HepG2 (cell line): ENCODE measurements around the gene NEIL1. TPM values are rescaled to one million over a fixed set of nuclear protein-coding genes. Genes with fewer than 3 reads are reported as not detected.

ENCODE experiments used
- ARNTL ChIP-seq: sonication (generic); formaldehyde crosslinking; IDR thresholded peaks from 2 replicates; pipeline ENCODE4 v1.4.0; 2020; ENCODE audit warnings: mild to moderate bottlenecking, missing genetic modification reagents
- NFE2 ChIP-seq: sonication (generic); formaldehyde crosslinking; IDR thresholded peaks from 2 replicates; pipeline ENCODE4 v1.4.0; 2020; ENCODE audit warnings: missing genetic modification reagents
- SAP130 ChIP-seq: IDR thresholded peaks from 2 replicates; pipeline ENCODE4 v1.6.1; 2016; ENCODE audit warnings: low read depth
- ZEB1 ChIP-seq: IDR thresholded peaks from 2 replicates; pipeline ENCODE4 v1.6.1; 2012; ENCODE audit warnings: mild to moderate bottlenecking, low read depth, inconsistent platforms; ENCODE audit not compliant: insufficient replicate concordance
- ZNF17 ChIP-seq: sonication (generic); formaldehyde crosslinking; IDR thresholded peaks from 2 replicates; pipeline ENCODE4 v1.5.0; 2020; ENCODE audit warnings: mild to moderate bottlenecking, missing genetic modification reagents
- ZNF232 ChIP-seq: sonication (generic); formaldehyde crosslinking; IDR thresholded peaks from 2 replicates; pipeline ENCODE4 v1.4.0; 2020; ENCODE audit warnings: missing genetic modification reagents, borderline replicate concordance
- ZNF292 ChIP-seq: sonication (generic); formaldehyde crosslinking; IDR thresholded peaks from 2 replicates; pipeline ENCODE4 v1.8.1; 2022; ENCODE audit warnings: mild to moderate bottlenecking, low read depth, missing genetic modification reagents, borderline replicate concordance
- ZNF354B ChIP-seq: sonication (generic); formaldehyde crosslinking; IDR thresholded peaks from 2 replicates; pipeline ENCODE4 v1.8.0; 2022; ENCODE audit warnings: mild to moderate bottlenecking, missing genetic modification reagents
- ZNF407 ChIP-seq: sonication (generic); formaldehyde crosslinking; IDR thresholded peaks from one replicate; pipeline ENCODE4 v1.5.1; 2020; ENCODE audit warnings: mild to moderate bottlenecking, missing genetic modification reagents; ENCODE audit errors: not compliant biosample characterization
- ZNF572 ChIP-seq: sonication (generic); formaldehyde crosslinking; IDR thresholded peaks from 2 replicates; pipeline ENCODE4 v1.5.1; 2020; ENCODE audit warnings: mild to moderate bottlenecking, missing genetic modification reagents
- ZSCAN22 ChIP-seq: sonication (generic); formaldehyde crosslinking; IDR thresholded peaks from 2 replicates; pipeline ENCODE4 v1.4.0; 2020; ENCODE audit warnings: mild to moderate bottlenecking, missing genetic modification reagents
- ZSCAN25 ChIP-seq: sonication (generic); formaldehyde crosslinking; IDR thresholded peaks from 2 replicates; pipeline ENCODE4 v1.8.0; 2022; ENCODE audit warnings: mild to moderate bottlenecking, missing genetic modification reagents
- polyA plus RNA-seq, 8 experiments: library from polyadenylated mRNA; depleted of rRNA in 3 of 8; stranded (reverse) in 7 of 8; unstranded in 1 of 8; fragments of >200 nt; fragmentation: Illumina TruSeq in 4 of 8; extraction: Trizol in 4 of 8; gene quantifications; 2 replicates each; pipeline versions ENCODE4 v1.2.1 to v1.2.3, GENCODE V29; 2011 to 2016; ENCODE audit warnings: low read depth in 4 of 8, missing spikeins in 1 of 8, mixed read lengths in 1 of 8; ENCODE audit not compliant: insufficient read depth in 1 of 8
- total RNA-seq, 5 experiments: library from RNA; depleted of rRNA; stranded (reverse); fragments of >200 nt; fragmentation: Illumina TruSeq; extraction: Trizol; gene quantifications; 2 replicates each; pipeline ENCODE4 v1.2.3, GENCODE V29; 2016; ENCODE audit warnings: low read depth in 1 of 5
- TF ChIP-seq, protein P1 (sequence below): sonication (generic); formaldehyde crosslinking; IDR thresholded peaks from 2 replicates; pipeline ENCODE4 v1.5.0; 2020; ENCODE audit warnings: mild to moderate bottlenecking, missing genetic modification reagents, borderline replicate concordance

The NEIL1 gene
- total and polyA plus RNA-seq, 2 of the 13 experiments (the other 11 are each of a cell fraction or from before 2014, with no cell fraction given): 10.4 to 15.5 TPM

- TF ChIP-seq ZNF354B: peak; percentile 56; the same call in 1 of the 2 replicates
- TF ChIP-seq, protein P1, sequence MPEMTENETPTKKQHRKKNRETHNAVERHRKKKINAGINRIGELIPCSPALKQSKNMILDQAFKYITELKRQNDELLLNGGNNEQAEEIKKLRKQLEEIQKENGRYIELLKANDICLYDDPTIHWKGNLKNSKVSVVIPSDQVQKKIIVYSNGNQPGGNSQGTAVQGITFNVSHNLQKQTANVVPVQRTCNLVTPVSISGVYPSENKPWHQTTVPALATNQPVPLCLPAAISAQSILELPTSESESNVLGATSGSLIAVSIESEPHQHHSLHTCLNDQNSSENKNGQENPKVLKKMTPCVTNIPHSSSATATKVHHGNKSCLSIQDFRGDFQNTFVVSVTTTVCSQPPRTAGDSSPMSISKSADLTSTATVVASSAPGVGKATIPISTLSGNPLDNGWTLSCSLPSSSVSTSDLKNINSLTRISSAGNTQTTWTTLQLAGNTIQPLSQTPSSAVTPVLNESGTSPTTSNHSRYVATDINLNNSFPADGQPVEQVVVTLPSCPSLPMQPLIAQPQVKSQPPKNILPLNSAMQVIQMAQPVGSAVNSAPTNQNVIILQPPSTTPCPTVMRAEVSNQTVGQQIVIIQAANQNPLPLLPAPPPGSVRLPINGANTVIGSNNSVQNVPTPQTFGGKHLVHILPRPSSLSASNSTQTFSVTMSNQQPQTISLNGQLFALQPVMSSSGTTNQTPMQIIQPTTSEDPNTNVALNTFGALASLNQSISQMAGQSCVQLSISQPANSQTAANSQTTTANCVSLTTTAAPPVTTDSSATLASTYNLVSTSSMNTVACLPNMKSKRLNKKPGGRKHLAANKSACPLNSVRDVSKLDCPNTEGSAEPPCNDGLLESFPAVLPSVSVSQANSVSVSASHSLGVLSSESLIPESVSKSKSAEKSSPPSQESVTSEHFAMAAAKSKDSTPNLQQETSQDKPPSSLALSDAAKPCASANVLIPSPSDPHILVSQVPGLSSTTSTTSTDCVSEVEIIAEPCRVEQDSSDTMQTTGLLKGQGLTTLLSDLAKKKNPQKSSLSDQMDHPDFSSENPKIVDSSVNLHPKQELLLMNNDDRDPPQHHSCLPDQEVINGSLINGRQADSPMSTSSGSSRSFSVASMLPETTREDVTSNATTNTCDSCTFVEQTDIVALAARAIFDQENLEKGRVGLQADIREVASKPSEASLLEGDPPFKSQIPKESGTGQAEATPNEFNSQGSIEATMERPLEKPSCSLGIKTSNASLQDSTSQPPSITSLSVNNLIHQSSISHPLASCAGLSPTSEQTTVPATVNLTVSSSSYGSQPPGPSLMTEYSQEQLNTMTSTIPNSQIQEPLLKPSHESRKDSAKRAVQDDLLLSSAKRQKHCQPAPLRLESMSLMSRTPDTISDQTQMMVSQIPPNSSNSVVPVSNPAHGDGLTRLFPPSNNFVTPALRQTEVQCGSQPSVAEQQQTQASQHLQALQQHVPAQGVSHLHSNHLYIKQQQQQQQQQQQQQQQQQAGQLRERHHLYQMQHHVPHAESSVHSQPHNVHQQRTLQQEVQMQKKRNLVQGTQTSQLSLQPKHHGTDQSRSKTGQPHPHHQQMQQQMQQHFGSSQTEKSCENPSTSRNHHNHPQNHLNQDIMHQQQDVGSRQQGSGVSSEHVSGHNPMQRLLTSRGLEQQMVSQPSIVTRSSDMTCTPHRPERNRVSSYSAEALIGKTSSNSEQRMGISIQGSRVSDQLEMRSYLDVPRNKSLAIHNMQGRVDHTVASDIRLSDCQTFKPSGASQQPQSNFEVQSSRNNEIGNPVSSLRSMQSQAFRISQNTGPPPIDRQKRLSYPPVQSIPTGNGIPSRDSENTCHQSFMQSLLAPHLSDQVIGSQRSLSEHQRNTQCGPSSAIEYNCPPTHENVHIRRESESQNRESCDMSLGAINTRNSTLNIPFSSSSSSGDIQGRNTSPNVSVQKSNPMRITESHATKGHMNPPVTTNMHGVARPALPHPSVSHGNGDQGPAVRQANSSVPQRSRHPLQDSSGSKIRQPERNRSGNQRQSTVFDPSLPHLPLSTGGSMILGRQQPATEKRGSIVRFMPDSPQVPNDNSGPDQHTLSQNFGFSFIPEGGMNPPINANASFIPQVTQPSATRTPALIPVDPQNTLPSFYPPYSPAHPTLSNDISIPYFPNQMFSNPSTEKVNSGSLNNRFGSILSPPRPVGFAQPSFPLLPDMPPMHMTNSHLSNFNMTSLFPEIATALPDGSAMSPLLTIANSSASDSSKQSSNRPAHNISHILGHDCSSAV (CRISPR knock-in tag): no peak
- TF ChIP-seq ZEB1: peak; percentile 64
- TF ChIP-seq ZSCAN22 (CRISPR knock-in tag): no peak
- no peak for TF ChIP-seq NFE2 (CRISPR knock-in tag)
- 0 out of 2 replicates have a peak, but pooled peaks have one; percentile 49 for TF ChIP-seq ZNF292 (CRISPR knock-in tag)
- peak; percentile 54; the same call in 1 of the 2 replicates for TF ChIP-seq ZSCAN25 (CRISPR knock-in tag)
- TF ChIP-seq ZNF407 (CRISPR knock-in tag): peak; percentile 85
- TF ChIP-seq ZNF17 (CRISPR knock-in tag): no peak
- peak; percentile 66 for TF ChIP-seq SAP130 (CRISPR knock-in tag)
- peak; percentile 74; the same call in 1 of the 2 replicates for TF ChIP-seq ZNF232 (CRISPR knock-in tag)
- no peak for TF ChIP-seq ZNF572 (CRISPR knock-in tag)
- TF ChIP-seq ARNTL: no peak
Observed at GRCh38 chr15:75347222-75348033, 589 bp downstream of the NEIL1 start (continued).
